SK-N-MC (cell line): ENCODE results near the gene CHST13.

Source experiments
- EZH2 ChIP-seq: fragments of 200-600 bp; sonication (generic); IDR thresholded peaks from one replicate; pipeline ENCODE4 v1.6.1; 2017; ENCODE audit warnings: antibody characterized with exemption
- FOXP2 ChIP-seq: optimal IDR thresholded peaks from 2 replicates; pipeline ENCODE3; 2011; ENCODE audit warnings: mild to moderate bottlenecking, moderate library complexity; ENCODE audit not compliant: insufficient read depth; ENCODE audit errors: extremely low read length, control extremely low read depth
- POLR2AphosphoS5 ChIP-seq: IDR thresholded peaks from 2 replicates; pipeline ENCODE4 v1.6.1; 2012; ENCODE audit warnings: mild to moderate bottlenecking, low read depth, low read length, borderline replicate concordance

DNA sequence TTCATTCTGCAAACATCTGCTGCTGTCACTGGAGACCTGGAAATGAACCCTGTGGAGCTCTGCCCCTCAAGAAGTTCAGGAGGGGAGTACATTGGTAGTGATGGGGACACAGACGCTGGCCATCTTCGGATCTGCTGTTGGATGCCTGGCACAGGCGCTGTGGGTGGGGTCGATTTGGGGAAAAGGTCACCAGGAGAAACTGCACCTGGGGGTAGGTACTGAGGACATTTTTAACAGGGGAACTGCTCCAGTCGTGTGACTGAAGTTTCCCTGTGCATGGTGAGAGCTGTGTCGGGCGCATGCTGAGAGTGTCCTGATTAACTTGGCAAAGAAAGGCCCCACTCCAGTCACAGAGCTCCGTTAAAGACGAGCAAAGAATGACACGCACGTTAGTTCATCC, 9.8 kb upstream of the CHST13 start:
- TF ChIP-seq POLR2AphosphoS5 (no peak), EZH2 (no peak), FOXP2 (no peak)
